ENCODE data around the gene TRMT44.

Gene TRMT44

DNA sequence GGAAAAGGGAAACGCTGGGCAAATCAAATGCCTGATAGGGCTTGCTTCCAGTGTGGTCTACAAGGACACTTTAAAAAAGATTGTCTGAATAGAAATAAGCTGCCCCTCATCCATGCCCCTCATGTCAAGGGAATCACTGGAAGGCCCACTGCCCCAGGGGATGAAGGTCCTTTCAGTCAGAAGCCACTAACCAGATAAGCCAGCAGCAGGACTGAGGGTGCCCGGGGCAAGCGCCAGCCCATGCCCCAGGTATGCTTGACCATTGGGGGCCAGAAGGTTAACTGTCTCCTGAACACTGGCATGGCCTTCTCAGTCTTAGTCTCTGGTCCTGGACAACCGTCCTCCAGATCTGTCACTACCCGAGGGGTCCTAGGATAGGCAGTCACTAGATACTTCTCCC is 17.8 kb upstream of the TRMT44 start:
- H2BK15ac ChIP-seq (ENCODE audit: low read depth, poor library complexity, severe bottlenecking), result no peak overlapping the region
- H3K23ac ChIP-seq (ENCODE audit: low read length in 2 of 2), result no peak overlapping the region
- WGBS, result 98% methylated on average over 4 of the region's 5 CpGs

DNA sequence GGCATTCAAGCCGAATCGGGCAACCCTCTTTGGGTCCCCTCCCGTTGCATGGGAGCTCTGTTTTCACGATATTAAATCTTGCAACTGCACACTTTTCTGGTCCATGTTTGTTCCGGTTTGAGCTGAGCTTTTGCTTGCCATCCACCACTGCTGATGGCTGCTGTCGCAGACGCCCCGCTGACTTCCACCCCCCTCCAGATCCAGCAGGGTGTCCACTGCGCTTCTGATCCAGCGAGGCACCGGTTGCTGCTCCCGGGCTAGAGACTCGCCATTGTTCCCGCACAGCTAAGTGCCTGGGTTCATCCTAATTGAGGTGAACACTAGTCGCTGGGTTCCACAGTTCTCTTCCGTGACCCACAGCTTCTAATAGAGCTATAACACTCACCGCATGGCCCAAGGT is 13.3 kb upstream of the TRMT44 start:
- no peak overlapping the region for H3K23ac ChIP-seq (ENCODE audit: low read length in 2 of 2)
- peak overlapping the region; percentile 84 for H3K9ac ChIP-seq (ENCODE audit: low read length)
- no peak overlapping the region for H3K4me2 ChIP-seq (ENCODE audit: low read length, poor library complexity, severe bottlenecking)
- no peak overlapping the region for H2BK120ac ChIP-seq (ENCODE audit: low read depth, low read length)
- H3K4me3 ChIP-seq (ENCODE audit: insufficient read depth in 1 of 2, low read depth in 1 of 2, low read length in 2 of 2), result peak overlapping the region; percentile 77 to 83
- WGBS, result 89% methylated on average over 17 of the region's 17 CpGs
- H2AK5ac ChIP-seq (ENCODE audit: low read length, severe bottlenecking), result no peak overlapping the region
- no peak for DNase-seq
- peaks cover 11% of the 10 kb centered on the region for H3K4me1 ChIP-seq (ENCODE audit: control insufficient read depth, insufficient read depth, low read depth, low read length)
- H4K91ac ChIP-seq (ENCODE audit: low read length), result no peak overlapping the region
- H3K27me3 ChIP-seq (ENCODE audit: control insufficient read depth in 1 of 2, insufficient read depth in 1 of 2, low read length in 2 of 2), result no peaks in the 10 kb centered on the region
- no peak overlapping the region for H2BK12ac ChIP-seq (ENCODE audit: low read length in 2 of 2)
- no peak overlapping the region for H2BK15ac ChIP-seq (ENCODE audit: low read depth, poor library complexity, severe bottlenecking)
- peaks cover 0 to 7% of the 10 kb centered on the region in 2 experiments for H3K36me3 ChIP-seq (ENCODE audit: control insufficient read depth in 1 of 2, insufficient read depth in 2 of 2, low read depth in 1 of 2, low read length in 2 of 2)
- no peak overlapping the region for H3K14ac ChIP-seq (ENCODE audit: low read length in 2 of 2)
- H3K9me3 ChIP-seq (ENCODE audit: control insufficient read depth, low read length), result no peaks in the 10 kb centered on the region
- no peak overlapping the region for H3K18ac ChIP-seq (ENCODE audit: low read depth in 1 of 2, low read length in 2 of 2)
- H2AFZ ChIP-seq (ENCODE audit: low read depth, low read length), result no peak overlapping the region
- no peak overlapping the region for H2BK5ac ChIP-seq (ENCODE audit: low read depth, low read length, poor library complexity, severe bottlenecking)
- H4K8ac ChIP-seq (ENCODE audit: low read length), result peak overlapping the region; percentile 63
- peaks cover 28% of the 10 kb centered on the region for H3K79me1 ChIP-seq (replicated peaks; ENCODE audit: low read length, poor library complexity, severe bottlenecking)
- H3K4ac ChIP-seq (ENCODE audit: low read depth in 1 of 2, low read length in 2 of 2), result no peak overlapping the region
- no peak overlapping the region for H3K27ac ChIP-seq (ENCODE audit: low read length, poor library complexity, severe bottlenecking)

More for the DNA sequence above, 17.8 kb upstream of the TRMT44 start:
- Histone ChIP-seq H3K79me1 (replicated peaks; ENCODE audit: low read length, poor library complexity, severe bottlenecking) (peaks cover 31% of the 10 kb centered on the region), H3K14ac (ENCODE audit: low read length in 2 of 2) (no peak overlapping the region), H3K18ac (ENCODE audit: low read depth in 1 of 2, low read length in 2 of 2) (no peak overlapping the region), H3K27me3 (ENCODE audit: control insufficient read depth in 1 of 2, insufficient read depth in 1 of 2, low read length in 2 of 2) (no peaks in the 10 kb centered on the region), H3K4me3 (ENCODE audit: insufficient read depth in 1 of 2, low read depth in 1 of 2, low read length in 2 of 2) (no peak overlapping the region), H3K4me1 (ENCODE audit: control insufficient read depth, insufficient read depth, low read depth, low read length) (peaks cover 8% of the 10 kb centered on the region), H4K91ac (ENCODE audit: low read length) (no peak overlapping the region), H3K36me3 (ENCODE audit: control insufficient read depth in 1 of 2, insufficient read depth in 2 of 2, low read depth in 1 of 2, low read length in 2 of 2) (peaks cover 0 to 4% of the 10 kb centered on the region in 2 experiments), H3K9me3 (ENCODE audit: control insufficient read depth, low read length) (no peaks in the 10 kb centered on the region), H2AK5ac (ENCODE audit: low read length, severe bottlenecking) (no peak overlapping the region), H3K4ac (ENCODE audit: low read depth in 1 of 2, low read length in 2 of 2) (no peak overlapping the region), H2BK120ac (ENCODE audit: low read depth, low read length) (no peak overlapping the region), H3K27ac (ENCODE audit: low read length, poor library complexity, severe bottlenecking) (no peak overlapping the region), H3K9ac (ENCODE audit: low read length) (no peak overlapping the region), H3K4me2 (ENCODE audit: low read length, poor library complexity, severe bottlenecking) (no peak overlapping the region), H2BK5ac (ENCODE audit: low read depth, low read length, poor library complexity, severe bottlenecking) (no peak overlapping the region), H2BK12ac (ENCODE audit: low read length in 2 of 2) (no peak overlapping the region), H2AFZ (ENCODE audit: low read depth, low read length) (no peak overlapping the region), H4K8ac (ENCODE audit: low read length) (no peak overlapping the region)
- no peak for DNase-seq

DNA sequence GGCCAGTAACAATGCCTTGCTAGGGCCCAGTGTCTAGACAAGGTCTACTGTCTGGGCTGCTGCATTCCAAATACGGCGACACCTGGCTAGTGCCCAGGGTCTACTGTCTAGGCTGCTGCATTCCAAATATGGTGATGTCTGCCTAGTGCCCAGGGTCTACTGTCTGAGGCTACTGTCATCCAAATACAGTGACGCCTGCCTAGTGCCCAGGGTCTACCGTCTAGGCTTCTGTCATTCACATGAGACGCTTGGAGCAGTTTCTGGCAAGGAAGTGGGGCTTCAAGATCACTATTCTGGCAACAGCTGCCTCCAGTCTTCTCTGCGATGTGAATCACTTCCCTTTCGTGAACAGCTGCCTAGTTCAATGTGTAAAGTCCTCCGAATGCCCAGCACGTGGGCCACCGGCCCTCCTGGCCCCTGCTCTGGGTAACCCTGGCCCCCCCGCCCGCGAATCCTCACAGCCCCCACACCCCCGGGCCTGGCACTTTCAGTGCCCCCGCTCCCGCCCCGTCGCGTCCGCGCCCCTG is 12.8 kb upstream of the TRMT44 start:
- WGBS, result 10% methylated on average over 14 of the region's 21 CpGs
- no peaks in the 10 kb centered on the region for H3K9me3 ChIP-seq (ENCODE audit: control insufficient read depth, low read length)

DNA sequence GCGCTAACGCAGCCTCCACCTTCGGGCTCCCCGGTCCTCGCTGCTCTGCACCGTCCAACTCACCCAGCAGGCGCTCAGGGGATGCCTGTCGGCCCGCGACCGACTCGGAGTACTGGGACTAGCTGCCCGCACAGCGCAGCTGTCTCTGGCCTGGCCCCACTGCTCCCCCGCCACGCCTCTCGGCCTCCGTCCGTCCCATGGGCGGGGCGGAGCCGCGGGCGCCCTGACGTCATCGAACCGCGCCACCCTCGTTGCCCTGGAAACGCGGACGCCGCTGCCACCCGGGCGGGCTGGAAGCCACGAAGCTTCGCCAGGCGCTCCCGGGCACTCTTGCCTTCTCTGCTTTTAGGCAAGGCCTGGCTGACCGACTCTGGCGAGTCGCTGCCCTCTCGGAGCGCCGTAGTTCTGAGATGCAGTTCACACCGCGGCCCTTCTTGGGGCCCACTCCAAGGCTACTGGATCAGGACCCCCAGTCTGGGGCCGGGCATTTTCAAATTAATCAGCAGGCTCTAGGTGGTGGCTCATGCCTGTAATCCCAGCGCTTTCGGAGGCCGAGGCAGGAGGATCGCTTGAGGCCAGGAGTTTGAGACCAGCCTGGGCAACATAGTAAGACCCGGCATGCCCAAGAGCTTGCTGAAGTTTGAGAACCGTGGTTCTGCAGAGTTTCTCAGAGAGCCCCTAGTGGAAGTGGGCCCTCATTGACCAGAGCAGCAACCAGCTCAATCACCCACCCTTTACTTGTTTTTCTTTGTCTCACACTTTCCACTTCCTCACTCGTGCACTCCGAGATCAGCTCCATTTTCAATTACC is 12.1 kb upstream of the TRMT44 start:
- H2BK12ac ChIP-seq (ENCODE audit: low read length in 2 of 2), result peak overlapping the region in 1 of 2 experiments; percentile 29
- WGBS, result 4% methylated on average over 55 of the region's 56 CpGs
- peak overlapping the region; percentile 60 to 79 for H3K14ac ChIP-seq (ENCODE audit: low read length in 2 of 2)
- peak overlapping the region; percentile 79 for H4K8ac ChIP-seq (ENCODE audit: low read length)
- H3K4me1 ChIP-seq (ENCODE audit: control insufficient read depth, insufficient read depth, low read depth, low read length), result peaks cover 11% of the 10 kb centered on the region
- H2BK15ac ChIP-seq (ENCODE audit: low read depth, poor library complexity, severe bottlenecking), result no peak overlapping the region
- H2BK5ac ChIP-seq (ENCODE audit: low read depth, low read length, poor library complexity, severe bottlenecking), result no peak overlapping the region
- no peak overlapping the region for H4K91ac ChIP-seq (ENCODE audit: low read length)
- peaks cover 33% of the 10 kb centered on the region for H3K79me1 ChIP-seq (replicated peaks; ENCODE audit: low read length, poor library complexity, severe bottlenecking)
- no peak overlapping the region for H2AK5ac ChIP-seq (ENCODE audit: low read length, severe bottlenecking)
- H3K9ac ChIP-seq (ENCODE audit: low read length), result peak overlapping the region; percentile 84
- peak overlapping the region; percentile 27 to 40 for H3K4ac ChIP-seq (ENCODE audit: low read depth in 1 of 2, low read length in 2 of 2)
- peak; percentile 89 for DNase-seq
- peak overlapping the region; percentile 63 to 94 for H3K18ac ChIP-seq (ENCODE audit: low read depth in 1 of 2, low read length in 2 of 2)
- H3K9me3 ChIP-seq (ENCODE audit: control insufficient read depth, low read length), result no peaks in the 10 kb centered on the region
- no peak overlapping the region for H2BK120ac ChIP-seq (ENCODE audit: low read depth, low read length)
- H3K23ac ChIP-seq (ENCODE audit: low read length in 2 of 2), result peak overlapping the region in 1 of 2 experiments; percentile 69
- no peak overlapping the region for H3K27ac ChIP-seq (ENCODE audit: low read length, poor library complexity, severe bottlenecking)
- peaks cover 0 to 7% of the 10 kb centered on the region in 2 experiments for H3K36me3 ChIP-seq (ENCODE audit: control insufficient read depth in 1 of 2, insufficient read depth in 2 of 2, low read depth in 1 of 2, low read length in 2 of 2)
- peak overlapping the region; percentile 66 for H2AFZ ChIP-seq (ENCODE audit: low read depth, low read length)
- peak overlapping the region; percentile 99 for H3K4me2 ChIP-seq (ENCODE audit: low read length, poor library complexity, severe bottlenecking)
- no peaks in the 10 kb centered on the region for H3K27me3 ChIP-seq (ENCODE audit: control insufficient read depth in 1 of 2, insufficient read depth in 1 of 2, low read length in 2 of 2)
- H3K4me3 ChIP-seq (ENCODE audit: insufficient read depth in 1 of 2, low read depth in 1 of 2, low read length in 2 of 2), result peak overlapping the region; percentile 77 to 83

More for the DNA sequence above, 12.8 kb upstream of the TRMT44 start:
- H2BK15ac ChIP-seq (ENCODE audit: low read depth, poor library complexity, severe bottlenecking), result no peak overlapping the region
- peak overlapping the region; percentile 29 to 46 for H3K4ac ChIP-seq (ENCODE audit: low read depth in 1 of 2, low read length in 2 of 2)
- peak overlapping the region; percentile 84 for H3K9ac ChIP-seq (ENCODE audit: low read length)
- peak overlapping the region; percentile 60 to 79 for H3K14ac ChIP-seq (ENCODE audit: low read length in 2 of 2)
- peak; percentile 46 for DNase-seq
- H3K4me2 ChIP-seq (ENCODE audit: low read length, poor library complexity, severe bottlenecking), result peak overlapping the region; percentile 71
- no peak overlapping the region for H2AK5ac ChIP-seq (ENCODE audit: low read length, severe bottlenecking)
- H3K18ac ChIP-seq (ENCODE audit: low read depth in 1 of 2, low read length in 2 of 2), result peak overlapping the region; percentile 63 to 94
- no peak overlapping the region for H2BK120ac ChIP-seq (ENCODE audit: low read depth, low read length)
- no peak overlapping the region for H2BK5ac ChIP-seq (ENCODE audit: low read depth, low read length, poor library complexity, severe bottlenecking)
- H4K91ac ChIP-seq (ENCODE audit: low read length), result peak overlapping the region; percentile 47
- H3K4me1 ChIP-seq (ENCODE audit: control insufficient read depth, insufficient read depth, low read depth, low read length), result peaks cover 11% of the 10 kb centered on the region
- peak overlapping the region in 1 of 2 experiments; percentile 29 for H2BK12ac ChIP-seq (ENCODE audit: low read length in 2 of 2)
- peak overlapping the region; percentile 66 for H2AFZ ChIP-seq (ENCODE audit: low read depth, low read length)
- peak overlapping the region; percentile 77 to 83 for H3K4me3 ChIP-seq (ENCODE audit: insufficient read depth in 1 of 2, low read depth in 1 of 2, low read length in 2 of 2)
- peak overlapping the region; percentile 79 for H4K8ac ChIP-seq (ENCODE audit: low read length)
- peaks cover 31% of the 10 kb centered on the region for H3K79me1 ChIP-seq (replicated peaks; ENCODE audit: low read length, poor library complexity, severe bottlenecking)
- H3K27me3 ChIP-seq (ENCODE audit: control insufficient read depth in 1 of 2, insufficient read depth in 1 of 2, low read length in 2 of 2), result no peaks in the 10 kb centered on the region
- no peak overlapping the region for H3K27ac ChIP-seq (ENCODE audit: low read length, poor library complexity, severe bottlenecking)
- peaks cover 0 to 7% of the 10 kb centered on the region in 2 experiments for H3K36me3 ChIP-seq (ENCODE audit: control insufficient read depth in 1 of 2, insufficient read depth in 2 of 2, low read depth in 1 of 2, low read length in 2 of 2)
- peak overlapping the region in 1 of 2 experiments; percentile 46 for H3K23ac ChIP-seq (ENCODE audit: low read length in 2 of 2)

Data from mesenchymal stem cell (in vitro differentiated cells and primary cell).